IPS-18c (cell line): ENCODE measurements around the gene DLK1.

Experiments
- H3K4me3 ChIP-seq: 2 replicates; pipeline ENCODE4 v1.7.0; 2013; ENCODE audit warnings: low read depth, mild to moderate bottlenecking, low read length, moderate library complexity; ENCODE audit not compliant: insufficient read depth
- H3K9me3 ChIP-seq: one replicate; pipeline ENCODE4 v1.6.1; 2013; ENCODE audit warnings: mild to moderate bottlenecking, low read length, moderate library complexity; ENCODE audit not compliant: control insufficient read depth, insufficient read depth

DLK1 gene

GRCh38 chr14:100764471-100765115 lies 37.9 kb downstream of the DLK1 start:
- Histone ChIP-seq H3K4me3 (no peak overlapping the region), H3K9me3 (peaks cover 3% of the 10 kb centered on the region)

- Histone ChIP-seq H3K9me3 (peaks cover 3% of the 10 kb centered on the region), H3K4me3 (no peak overlapping the region)
Measured at GRCh38 chr14:100765296-100765695, 38.6 kb downstream of the DLK1 start.

GRCh38 chr14:100765991-100766390 lies 39.3 kb downstream of the DLK1 start:
- peaks cover 3% of the 10 kb centered on the region for H3K9me3 ChIP-seq

GRCh38 chr14:100767003-100767787 lies 40.5 kb downstream of the DLK1 start:
- Histone ChIP-seq H3K9me3 (peaks cover 5% of the 10 kb centered on the region), H3K4me3 (no peak overlapping the region)

More at GRCh38 chr14:100765991-100766390, 39.3 kb downstream of the DLK1 start:
- H3K4me3 ChIP-seq, result no peak overlapping the region

GRCh38 chr14:100767788-100768536 lies 41.3 kb downstream of the DLK1 start:
- Histone ChIP-seq H3K9me3 (peaks cover 5% of the 10 kb centered on the region), H3K4me3 (no peak overlapping the region)

- H3K4me3 ChIP-seq, result no peak overlapping the region
- peaks cover 3% of the 10 kb centered on the region for H3K9me3 ChIP-seq
Measured at GRCh38 chr14:100769035-100769939, 42.6 kb downstream of the DLK1 start.

GRCh38 chr14:100770046-100770445 lies 43.4 kb downstream of the DLK1 start:
- H3K4me3 ChIP-seq, result no peak overlapping the region
- peaks cover 3% of the 10 kb centered on the region for H3K9me3 ChIP-seq

GRCh38 chr14:100770605-100771120 lies 44.0 kb downstream of the DLK1 start:
- Histone ChIP-seq H3K9me3 (peaks cover 3% of the 10 kb centered on the region), H3K4me3 (no peak overlapping the region)

- Histone ChIP-seq H3K4me3 (no peak overlapping the region), H3K9me3 (peaks cover 3% of the 10 kb centered on the region)
Measured at GRCh38 chr14:100771121-100771800, 44.6 kb downstream of the DLK1 start.

- H3K4me3 ChIP-seq, result no peak overlapping the region
- H3K9me3 ChIP-seq, result peaks cover 3% of the 10 kb centered on the region
Measured at GRCh38 chr14:100772607-100773165, 46.0 kb downstream of the DLK1 start.

- H3K4me3 ChIP-seq, result no peak overlapping the region
- H3K9me3 ChIP-seq, result peaks cover 3% of the 10 kb centered on the region
Measured at GRCh38 chr14:100773331-100774163, 46.9 kb downstream of the DLK1 start.

- no peak overlapping the region for H3K4me3 ChIP-seq
- H3K9me3 ChIP-seq, result peaks cover 3% of the 10 kb centered on the region
Measured at GRCh38 chr14:100774164-100774537, 47.5 kb downstream of the DLK1 start.

- Histone ChIP-seq H3K9me3 (peaks cover 3% of the 10 kb centered on the region), H3K4me3 (no peak overlapping the region)
Measured at GRCh38 chr14:100775351-100775830, 48.7 kb downstream of the DLK1 start.

GRCh38 chr14:100775831-100776591 lies 49.3 kb downstream of the DLK1 start:
- H3K9me3 ChIP-seq, result peaks cover 3% of the 10 kb centered on the region

More at GRCh38 chr14:100775831-100776591, 49.3 kb downstream of the DLK1 start:
- no peak overlapping the region for H3K4me3 ChIP-seq
